HG02759 (cell line): Measurements from ENCODE around the gene CCHCR1.
A peak's percentile ranks its signal among the peaks of the same experiment; 100 is the strongest.

Experiments
- ATAC-seq: cut with Tn5 transposase; IDR thresholded peaks from one replicate; pipeline ENCODE4 v1.9.1; 2021; ENCODE audit warnings: mild to moderate bottlenecking, moderate library complexity; ENCODE audit not compliant: unreplicated experiment

Gene CCHCR1

DNA sequence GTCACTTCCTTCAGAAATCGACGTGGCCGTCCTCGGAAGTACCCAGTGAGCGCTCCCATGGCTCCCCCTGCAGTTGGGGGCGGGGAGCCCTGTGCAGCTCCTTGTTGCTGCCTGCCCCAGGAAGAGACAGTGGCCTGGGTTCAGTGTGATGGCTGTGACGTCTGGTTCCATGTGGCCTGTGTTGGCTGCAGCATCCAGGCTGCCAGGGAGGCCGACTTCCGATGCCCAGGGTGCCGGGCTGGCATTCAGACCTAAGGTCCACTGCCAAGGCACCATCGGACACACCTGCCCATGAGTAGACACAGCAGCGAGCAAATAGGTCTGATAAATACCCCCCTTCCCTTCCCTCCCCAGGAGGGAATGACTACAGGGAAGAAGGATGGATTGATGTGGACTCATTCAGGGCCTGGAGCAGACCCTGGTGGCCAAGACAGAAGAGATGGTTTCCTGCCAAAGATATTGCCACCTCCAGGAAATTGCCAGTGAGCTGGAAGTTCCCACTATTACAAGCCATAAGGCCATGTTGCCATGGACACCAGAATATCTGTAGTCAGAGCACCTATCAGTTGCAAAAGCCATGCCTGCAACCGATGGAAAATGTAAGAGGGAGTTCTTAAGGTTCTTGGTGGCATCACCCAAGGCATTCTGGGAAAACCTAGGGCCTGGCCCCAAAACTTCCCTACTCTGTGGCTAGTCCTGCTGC, 5.0 kb upstream of the CCHCR1 start:
- no peak for ATAC-seq

DNA sequence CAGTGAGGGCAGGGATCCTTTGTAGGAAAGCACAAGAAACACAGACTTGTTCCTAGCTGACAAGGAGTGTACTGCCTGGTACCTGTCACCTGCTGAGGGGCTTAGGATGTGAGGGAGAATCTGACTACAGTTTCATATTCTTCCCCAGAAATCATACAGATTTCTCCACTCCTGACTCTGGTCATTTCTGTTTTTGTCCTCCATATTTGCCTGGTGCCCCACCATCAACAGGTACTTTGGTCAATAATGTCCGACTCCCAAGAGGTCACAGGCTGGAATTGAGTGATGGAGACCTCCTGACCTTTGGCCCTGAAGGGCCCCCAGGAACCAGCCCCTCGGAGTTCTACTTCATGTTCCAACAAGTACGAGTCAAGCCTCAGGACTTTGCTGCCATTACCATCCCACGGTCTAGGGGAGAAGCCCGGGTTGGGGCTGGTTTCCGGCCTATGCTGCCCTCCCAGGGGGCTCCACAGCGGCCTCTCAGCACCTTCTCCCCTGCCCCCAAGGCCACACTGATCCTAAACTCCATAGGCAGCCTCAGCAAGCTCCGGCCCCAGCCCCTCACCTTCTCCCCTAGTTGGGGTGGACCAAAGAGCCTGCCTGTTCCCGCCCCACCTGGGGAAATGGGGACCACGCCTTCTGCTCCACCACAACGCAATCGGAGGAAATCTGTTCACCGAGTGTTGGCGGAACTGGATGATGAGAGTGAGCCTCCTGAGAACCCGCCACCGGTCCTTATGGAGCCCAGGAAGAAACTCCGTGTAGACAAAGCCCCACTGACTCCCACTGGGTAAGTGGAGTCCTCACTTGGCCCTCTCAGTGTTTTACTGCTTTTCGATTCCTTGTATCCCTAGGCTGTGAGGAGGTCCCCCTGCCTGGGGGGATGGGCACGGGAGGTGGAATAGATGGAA, 3.9 kb upstream of the CCHCR1 start:
- no peak for ATAC-seq

DNA sequence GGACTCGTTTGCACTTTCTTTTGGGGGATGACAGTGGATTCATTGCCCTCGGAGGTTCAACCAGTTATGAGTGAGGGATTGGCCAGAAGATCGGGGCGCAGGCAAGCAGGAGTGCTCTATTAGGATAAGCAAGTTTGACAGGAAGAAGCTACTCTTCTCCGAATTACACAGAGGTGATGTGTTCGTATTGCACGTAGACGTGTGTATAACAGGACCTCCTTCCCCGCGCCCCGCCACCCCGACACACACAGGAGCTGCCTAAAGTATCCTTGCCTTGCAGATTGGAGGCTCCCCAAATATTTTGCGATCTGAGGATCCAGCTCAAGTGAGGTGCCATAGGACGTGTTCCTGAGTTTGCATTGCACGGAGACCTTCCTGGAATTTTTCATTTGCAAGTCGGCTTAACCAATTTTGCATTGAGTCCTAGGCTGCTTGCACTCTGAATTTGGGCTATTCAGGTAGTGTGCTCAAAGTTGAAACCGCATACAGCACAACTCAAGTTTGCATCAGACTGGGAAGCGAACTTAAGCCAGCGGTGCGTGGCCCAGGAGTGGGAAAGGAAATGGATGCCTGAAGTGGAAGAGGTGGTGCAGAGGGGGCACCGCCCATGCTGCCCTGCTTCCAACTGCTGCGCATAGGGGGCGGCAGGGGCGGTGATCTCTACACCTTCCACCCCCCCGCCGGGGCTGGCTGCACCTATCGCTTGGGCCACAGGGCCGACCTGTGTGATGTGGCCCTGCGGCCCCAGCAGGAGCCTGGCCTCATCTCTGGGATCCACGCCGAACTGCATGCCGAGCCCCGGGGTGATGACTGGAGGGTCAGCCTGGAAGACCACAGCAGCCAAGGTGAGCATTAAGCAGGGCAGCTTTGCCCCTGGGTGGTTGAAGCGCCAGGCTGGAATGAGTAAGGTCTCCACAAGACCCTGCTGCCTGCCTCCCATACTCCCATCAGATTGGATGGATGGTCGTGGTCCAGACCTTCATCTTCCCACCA, 1.6 kb upstream of the CCHCR1 start:
- ATAC-seq, result peak; percentile 1

DNA sequence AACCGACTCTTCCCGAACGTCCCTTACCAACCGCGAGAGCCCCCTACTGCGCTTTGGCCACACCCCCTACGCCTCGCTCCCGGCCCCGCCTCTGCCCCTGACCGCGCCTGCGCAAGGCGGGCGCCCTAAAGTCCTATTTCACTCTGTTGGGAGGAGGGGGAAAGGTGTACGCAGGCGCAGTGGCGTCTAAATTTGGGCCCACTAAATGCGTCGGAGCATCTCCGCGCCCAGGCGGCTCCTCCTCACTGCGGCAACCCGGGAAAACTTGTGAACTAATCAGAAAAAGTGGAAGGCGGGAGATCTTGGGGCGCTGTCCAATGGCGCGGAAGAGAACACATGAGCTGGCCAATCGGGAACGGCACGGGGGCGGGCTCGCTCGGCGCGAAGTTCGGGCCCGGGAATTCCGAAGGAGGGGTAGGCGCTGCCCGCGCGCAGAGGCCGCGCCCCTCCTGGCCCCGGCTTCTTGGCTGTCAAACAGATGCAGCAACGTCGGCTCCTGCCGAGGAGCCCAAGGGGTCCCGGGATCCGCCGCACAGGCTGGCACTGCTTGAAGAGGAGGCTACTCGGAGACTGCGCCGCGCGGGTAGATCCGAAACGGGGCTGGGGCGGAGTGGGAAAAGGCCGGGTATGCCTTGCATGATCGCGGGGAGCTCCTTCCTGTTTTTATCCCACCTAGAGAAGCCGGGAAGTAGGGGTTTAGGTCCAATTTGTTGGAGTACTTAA, 699 bp upstream of the CCHCR1 start, which contains the start of gene TCF19:
Gene TCF19 (plus strand): TSS at position 450 of the 723 bp plus-strand sequence. CDS start 881 bp downstream, outside the sequence.
- peak; percentile 86 for ATAC-seq

DNA sequence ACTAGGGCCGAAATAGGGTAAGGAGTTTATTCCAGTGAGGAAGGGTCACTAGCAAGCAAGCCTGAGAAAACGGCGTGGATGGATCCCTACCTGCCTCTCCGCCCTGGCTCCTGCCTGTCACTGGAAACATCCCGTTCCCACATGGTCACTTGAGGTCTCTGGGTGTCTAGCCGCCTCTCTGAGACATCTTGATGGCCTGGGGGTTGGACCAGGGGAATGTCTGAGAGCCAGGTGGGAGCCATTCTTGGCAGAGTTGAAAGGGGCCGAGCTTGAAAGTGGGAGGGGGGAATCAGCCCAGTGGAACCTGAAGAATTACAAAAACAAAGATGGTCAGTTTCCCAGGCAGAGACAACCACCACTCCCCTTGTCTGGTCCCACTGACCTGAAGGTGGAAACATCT, 961 bp downstream of the CCHCR1 start:
- no peak for ATAC-seq

DNA sequence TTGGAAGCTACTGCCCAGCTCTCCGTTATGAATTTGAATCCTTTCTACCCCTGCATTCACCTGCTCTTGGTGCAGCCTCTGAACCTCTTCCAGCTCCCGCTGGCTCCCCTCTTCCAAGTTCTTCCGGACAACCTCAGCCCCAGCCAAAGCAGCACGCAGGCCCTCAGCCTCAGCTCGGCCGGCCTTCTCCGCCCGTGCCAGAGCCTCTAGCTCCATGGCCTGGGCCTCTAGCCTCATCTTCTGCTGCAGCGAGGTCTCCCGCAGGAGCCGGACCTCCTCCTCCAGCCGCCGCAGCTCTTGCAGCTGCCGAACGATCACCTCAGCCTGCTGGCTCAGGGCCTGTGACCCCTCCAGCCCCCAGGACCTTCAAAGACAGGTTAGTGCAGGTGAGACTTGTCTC, 3.2 kb downstream of the CCHCR1 start:
- ATAC-seq, result no peak

DNA sequence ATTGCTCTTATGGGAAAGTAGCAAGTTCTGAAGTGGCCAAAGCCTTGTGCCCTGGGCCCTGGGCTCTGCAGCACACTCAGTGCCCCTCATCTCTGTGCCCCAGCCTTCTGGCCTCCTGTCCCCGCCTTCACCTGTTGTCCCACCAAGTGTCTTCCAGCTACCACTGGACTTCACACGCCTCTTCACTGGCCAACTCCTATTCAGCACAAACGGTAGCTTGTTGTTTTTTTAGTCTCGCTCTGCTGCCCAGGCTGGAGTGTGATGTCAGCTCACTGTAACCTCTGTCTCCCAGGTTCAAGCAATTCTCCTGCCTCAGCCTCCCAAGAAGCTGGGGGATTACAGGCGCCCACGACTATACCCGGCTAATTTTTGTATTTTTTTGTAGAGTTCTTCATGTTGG, 4.8 kb downstream of the CCHCR1 start:
- ATAC-seq, result no peak

DNA sequence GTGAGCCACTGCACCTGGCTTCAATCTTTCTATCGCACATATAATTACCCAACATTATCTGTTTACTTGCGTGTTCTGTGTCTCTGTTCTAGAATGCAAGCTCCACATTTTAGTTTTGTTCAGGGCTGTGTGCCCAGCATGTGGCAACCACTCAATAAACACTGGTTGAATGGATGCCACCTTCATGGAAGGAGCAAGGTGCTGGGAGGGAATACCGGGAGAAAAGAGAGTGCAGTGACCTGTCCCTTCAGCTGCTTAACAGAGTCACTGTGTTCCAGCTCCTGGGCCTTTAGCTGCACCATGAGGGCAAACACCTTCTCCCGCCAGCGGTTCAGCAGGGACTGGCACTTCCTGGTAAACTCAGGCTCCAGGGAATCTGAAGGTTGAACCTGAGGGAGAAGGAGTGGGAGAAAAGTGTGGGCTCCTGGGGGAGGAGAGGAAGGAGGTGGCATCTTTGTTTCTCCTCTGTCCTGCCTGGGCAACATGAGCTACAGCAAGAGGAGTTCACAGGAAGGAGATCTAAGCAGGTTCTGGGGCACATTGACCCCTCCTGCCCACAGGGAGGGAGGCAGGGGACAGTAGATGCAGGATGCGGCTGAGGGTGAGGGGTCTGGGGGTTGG, 7.7 kb downstream of the CCHCR1 start:
- no peak for ATAC-seq

DNA sequence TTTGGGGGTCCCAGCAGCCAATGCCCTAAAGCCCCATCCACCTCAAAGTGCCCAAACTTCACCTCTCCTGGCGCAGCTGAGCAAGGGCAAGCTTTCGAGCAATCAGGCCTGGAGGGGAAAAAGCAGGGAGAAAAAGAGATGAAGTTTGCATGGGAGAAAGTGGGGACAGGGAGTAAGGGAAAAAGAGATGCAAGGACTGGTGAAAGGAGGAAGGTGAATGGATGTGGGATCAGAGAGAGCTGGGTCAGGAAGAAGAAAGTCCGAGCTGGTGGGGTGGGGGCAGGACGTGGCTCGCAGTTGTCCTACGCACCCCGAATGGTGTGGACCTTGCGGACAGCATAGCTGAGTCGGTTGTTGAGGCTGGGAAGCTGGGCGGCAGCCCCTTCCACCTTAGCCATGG, 12.2 kb downstream of the CCHCR1 start:
- ATAC-seq, result no peak

DNA sequence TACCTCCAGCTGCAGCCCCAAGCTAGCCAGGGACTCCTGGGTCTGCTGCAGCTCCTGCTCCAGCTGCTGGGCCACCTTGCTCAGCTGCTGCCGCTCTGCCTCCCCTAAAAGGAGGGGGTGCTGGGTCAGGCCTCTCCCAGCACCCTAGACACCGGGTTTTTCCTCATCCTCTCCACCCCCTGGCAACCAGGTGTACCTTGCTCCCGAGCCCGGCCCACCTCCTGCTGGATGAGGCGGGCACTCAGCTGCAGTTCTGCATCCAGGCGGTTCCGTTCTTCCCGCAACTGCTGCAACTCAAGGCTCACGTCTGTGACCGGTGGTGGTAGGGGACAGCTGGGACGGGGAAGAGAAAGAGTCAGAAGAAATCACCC, 12.6 kb downstream of the CCHCR1 start:
- no peak for ATAC-seq

DNA sequence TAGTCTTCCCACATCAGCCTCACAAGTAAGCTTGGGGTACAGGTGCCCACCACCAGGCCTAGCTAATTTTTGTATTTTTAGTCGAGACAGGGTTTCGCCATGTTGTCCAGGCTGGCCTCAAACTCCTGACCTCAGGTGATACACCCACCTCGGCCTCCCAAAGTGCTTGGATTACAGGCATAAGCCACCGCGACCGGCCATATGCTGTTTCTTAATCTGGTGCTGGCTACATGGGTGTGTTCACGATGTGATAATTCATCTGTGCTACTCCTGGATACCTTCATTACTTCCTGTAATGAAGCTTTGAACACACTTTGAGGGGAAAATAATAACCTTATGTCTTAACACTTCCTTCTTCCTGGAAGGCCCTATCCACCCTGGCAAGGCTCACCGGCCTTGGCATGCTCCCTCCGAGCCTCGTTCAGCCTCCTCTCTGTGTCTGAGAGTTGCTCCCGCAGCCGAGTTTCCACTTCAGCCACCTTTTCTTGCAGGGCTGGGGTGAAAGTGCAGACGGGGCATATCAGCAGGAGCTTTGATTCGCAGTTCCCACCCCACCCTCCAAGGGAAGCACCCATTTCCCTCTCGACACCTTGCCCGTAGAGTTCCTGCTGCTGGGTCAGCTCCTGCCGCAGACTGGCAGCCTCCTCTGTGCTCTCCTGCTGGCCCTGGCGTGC, 13.2 kb downstream of the CCHCR1 start:
- no peak for ATAC-seq

DNA sequence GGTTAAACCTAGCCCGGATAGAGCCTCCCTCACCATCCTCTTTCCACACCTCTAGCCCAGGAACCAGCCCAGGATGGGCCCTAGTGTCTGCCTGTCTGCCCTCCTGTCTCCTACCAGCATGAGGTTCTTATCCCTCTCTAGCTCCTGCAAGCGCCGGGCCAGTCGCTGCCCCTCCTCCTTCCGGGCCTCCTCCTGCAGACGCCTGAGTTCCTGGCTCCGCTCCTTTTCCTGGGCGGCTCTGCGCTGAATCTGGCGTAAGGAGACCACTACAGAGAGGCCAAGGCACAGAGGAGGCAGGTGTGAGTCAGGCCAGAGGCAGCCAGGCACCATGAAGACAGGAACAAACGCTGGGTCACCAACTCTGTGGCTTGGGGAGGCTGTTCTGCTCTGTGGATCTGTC, 14.5 kb downstream of the CCHCR1 start:
- no peak for ATAC-seq

DNA sequence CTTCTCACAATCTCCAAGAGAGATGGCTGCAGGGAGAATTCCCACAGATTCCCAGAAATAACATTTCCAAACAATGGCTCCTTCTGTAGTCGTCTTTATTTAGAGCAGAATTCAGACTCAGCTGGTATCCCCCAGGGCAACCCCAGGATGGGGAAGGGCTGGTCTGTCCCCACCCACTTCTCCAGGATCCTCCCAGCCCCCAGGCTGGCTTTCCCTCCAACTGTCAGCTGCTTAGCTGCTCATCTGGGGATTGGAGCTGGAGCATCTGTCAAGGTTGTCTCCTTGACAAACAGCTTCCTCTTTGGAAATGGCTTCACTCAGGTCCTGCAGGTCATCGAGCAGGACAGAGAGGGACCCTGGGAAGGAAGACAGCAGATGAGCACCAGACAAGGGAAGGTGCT, 15.2 kb downstream of the CCHCR1 start:
- no peak for ATAC-seq

DNA sequence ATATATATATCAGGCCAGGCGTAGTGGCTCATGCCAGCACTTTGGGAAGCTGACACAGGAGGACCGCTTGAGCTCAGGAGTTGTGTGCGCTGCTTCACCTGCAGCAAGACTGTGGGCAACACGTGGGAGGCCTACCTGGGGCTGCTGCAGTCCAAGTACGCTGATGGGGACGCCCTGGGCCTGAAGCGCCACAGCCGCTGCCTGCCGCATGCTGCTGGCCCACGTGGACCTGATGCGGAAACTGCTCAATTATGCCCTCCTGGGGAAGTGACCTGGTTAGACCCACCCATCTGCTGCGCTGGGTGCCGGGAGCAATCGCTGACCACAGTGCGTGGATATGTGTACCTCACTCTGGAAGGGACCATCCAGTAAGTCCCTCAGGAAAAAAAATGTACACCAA, 17.0 kb downstream of the CCHCR1 start:
- no peak for ATAC-seq

DNA sequence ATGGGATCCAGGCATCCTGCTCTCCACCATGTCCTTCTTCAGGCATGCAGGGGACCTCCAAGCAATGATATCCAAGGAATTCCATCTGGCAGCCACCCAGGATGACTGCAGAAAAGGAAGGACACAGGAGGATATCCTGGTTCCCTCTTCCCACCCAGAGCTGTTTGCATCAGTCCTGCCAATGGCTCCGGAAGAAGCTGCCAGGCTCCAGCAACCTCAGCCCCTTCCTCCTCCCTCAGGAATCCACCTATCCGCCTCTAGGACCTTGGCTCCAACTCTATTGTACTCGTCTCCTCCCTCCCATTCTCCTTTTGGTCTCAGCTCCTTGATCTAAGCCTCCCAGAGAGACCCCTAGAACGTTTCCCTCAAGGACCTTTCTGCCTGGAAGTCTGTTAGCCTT, 18.0 kb downstream of the CCHCR1 start:
- ATAC-seq, result no peak

DNA sequence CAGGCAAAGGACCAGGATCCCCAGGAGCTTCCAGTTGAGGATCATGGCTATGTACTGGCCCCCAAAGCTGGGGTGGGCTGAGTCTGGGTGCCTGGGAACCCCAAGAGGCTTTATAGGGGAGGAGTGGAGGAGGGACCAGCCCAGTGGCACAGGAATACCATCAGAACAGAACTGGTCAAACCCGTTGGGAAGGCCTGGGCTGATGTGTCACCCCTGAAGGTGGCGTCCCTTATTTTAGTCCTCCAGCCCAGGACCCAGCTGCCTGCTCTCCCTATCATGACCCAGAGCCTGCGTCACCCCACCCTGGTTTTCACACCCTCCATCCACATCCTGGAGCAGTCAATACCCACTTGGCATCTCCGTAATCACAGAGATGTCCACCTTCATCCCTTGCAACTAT, 18.6 kb downstream of the CCHCR1 start, which contains the start of gene PSORS1C2:
Gene PSORS1C2 (minus strand): TSS at position 85 of the 400 bp plus-strand sequence. CDS start 40 bp downstream, at position 45.
- ATAC-seq, result no peak

DNA sequence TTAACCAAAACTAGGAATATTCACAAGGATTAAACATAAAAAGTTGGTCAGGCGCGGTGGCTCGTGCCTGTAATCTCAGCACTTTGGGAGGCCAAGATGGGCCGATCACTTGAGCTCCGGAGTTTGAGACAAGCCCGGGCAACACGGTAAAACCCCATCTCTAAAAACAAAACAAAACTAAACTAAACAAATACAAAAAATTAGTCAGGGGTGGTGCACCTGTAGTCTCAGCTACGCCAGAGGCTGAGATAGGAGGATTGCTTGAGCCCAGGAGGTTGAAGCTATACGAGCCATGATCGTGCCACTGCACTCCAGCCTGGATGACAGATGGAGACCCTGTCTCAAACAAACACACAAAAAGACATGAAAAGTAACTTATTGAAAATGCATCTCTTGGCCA, 21.9 kb downstream of the CCHCR1 start:
- no peak for ATAC-seq

DNA sequence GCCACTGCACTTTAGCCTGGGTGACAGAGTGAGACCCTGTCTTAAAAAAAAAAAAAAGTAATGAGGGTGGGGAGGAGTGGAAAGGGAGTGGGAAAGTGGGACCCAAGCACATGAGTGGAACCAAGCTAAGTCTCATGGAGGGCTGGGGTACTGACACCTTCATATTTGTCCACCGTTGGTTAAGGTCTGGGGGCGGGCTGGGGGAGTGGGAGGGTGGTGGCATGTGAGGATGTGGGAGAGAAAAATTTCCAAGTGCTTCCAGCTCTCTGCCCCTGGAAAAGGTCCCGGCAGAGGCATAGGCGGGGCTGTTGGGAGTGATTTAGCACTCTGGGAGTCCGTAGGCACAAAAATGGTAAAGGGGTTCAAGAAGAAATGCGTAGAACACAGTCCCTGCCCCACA, 24.8 kb downstream of the CCHCR1 start:
- no peak for ATAC-seq

DNA sequence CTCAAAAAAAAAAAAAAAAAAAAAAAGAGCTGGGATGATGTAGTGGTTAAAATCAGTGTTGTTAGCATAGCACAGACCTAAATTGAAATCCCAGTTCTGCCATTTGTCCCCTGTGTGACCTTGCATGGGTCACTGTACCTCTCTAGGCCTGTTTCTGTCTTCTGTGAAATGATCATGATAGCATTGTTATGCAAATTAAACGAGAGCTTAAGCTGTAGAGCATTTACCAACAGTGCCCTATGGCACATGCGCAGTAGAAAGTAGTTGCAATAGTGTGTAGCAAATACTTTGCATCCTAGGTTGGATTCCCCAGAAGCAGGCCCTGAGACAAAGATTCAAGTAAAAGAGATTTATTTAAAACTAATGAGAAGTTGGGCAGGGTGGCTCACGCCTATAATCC, 26.0 kb downstream of the CCHCR1 start:
- ATAC-seq, result no peak
